GM19238 (cell line): Measurements from ENCODE around the gene ACP7.
"Not testable (repeated sequence)": the region's sequence is repeated elsewhere in the genome, so short reads cannot be mapped to it uniquely, and the experiment has no call there.

Experiments used
- DNase-seq: peaks from one replicate; pipeline ENCODE4 v3.0.0; 2011; ENCODE audit warnings: low spot score; ENCODE audit not compliant: insufficient read length

Gene ACP7

GRCh38 chr19:39109641-39110040 lies 25.5 kb downstream of the ACP7 start:
- DNase-seq: no peak

- DNase-seq: peak; percentile 67
Observed at GRCh38 chr19:39110263-39110967, 26.2 kb downstream of the ACP7 start.

GRCh38 chr19:39111593-39112199 lies 27.5 kb downstream of the ACP7 start:
- no peak for DNase-seq

GRCh38 chr19:39112338-39112890 lies 28.2 kb downstream of the ACP7 start:
- DNase-seq: no peak

- no peak for DNase-seq
Observed at GRCh38 chr19:39113199-39113598, 29.0 kb downstream of the ACP7 start.

GRCh38 chr19:39115105-39115847 lies 31.1 kb downstream of the ACP7 start:
- no peak for DNase-seq

GRCh38 chr19:39117023-39117422 lies 32.9 kb downstream of the ACP7 start:
- not testable (repeated sequence) for DNase-seq

- no peak for DNase-seq
Observed at GRCh38 chr19:39119830-39120229, 35.7 kb downstream of the ACP7 start.

GRCh38 chr19:39122934-39123731 lies 39.0 kb downstream of the ACP7 start:
- no peak for DNase-seq

GRCh38 chr19:39124136-39124764 lies 40.1 kb downstream of the ACP7 start:
- no peak for DNase-seq

- DNase-seq: no peak
Observed at GRCh38 chr19:39125199-39125553, 41.0 kb downstream of the ACP7 start.

- DNase-seq: peak; percentile 99
Observed at GRCh38 chr19:39125554-39126311, 41.6 kb downstream of the ACP7 start, which contains the start of gene PAK4. Gene PAK4, plus strand, starts transcription at chr19:39125786. Its CDS starts 43,768 bp downstream, at chr19:39169554.

GRCh38 chr19:39126312-39127187 lies 42.4 kb downstream of the ACP7 start:
- no peak for DNase-seq

GRCh38 chr19:39127812-39128515 lies 43.8 kb downstream of the ACP7 start:
- DNase-seq: no peak

GRCh38 chr19:39128516-39129079 lies 44.4 kb downstream of the ACP7 start:
- no peak for DNase-seq

- DNase-seq: no peak
Observed at GRCh38 chr19:39129116-39129515, 44.9 kb downstream of the ACP7 start.

- DNase-seq: no peak
Observed at GRCh38 chr19:39130337-39131254, 46.4 kb downstream of the ACP7 start.
